ENCODE measurements around the gene ANKRD49.
A peak's percentile ranks its signal among the peaks of the same experiment; 100 is the strongest.

Gene ANKRD49

DNA sequence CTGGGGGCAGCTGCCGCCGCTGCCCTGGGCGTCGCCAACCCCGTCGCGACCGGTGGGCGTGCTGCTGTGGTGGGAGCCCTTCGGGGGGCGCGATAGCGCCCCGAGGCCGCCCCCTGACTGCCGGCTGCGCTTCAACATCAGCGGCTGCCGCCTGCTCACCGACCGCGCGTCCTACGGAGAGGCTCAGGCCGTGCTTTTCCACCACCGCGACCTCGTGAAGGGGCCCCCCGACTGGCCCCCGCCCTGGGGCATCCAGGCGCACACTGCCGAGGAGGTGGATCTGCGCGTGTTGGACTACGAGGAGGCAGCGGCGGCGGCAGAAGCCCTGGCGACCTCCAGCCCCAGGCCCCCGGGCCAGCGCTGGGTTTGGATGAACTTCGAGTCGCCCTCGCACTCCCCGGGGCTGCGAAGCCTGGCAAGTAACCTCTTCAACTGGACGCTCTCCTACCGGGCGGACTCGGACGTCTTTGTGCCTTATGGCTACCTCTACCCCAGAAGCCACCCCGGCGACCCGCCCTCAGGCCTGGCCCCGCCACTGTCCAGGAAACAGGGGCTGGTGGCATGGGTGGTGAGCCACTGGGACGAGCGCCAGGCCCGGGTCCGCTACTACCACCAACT lies 51.0 kb downstream of the ANKRD49 start:
- H3K4me3 ChIP-seq (ENCODE audit: low read depth, low read length) = peak overlapping the region; percentile 95
- TF ChIP-seq POLR2A (IDR thresholded peaks at IDR 0.05; ENCODE audit: extremely low read depth, insufficient read length) = no peak
- TF ChIP-seq MYC (IDR thresholded peaks at IDR 0.05; ENCODE audit: low read depth, low read length) = 0 out of 2 replicates have a peak, but pooled peaks have one; percentile 38
- DNase-seq (ENCODE audit: low read depth) = peak; percentile 72

DNA sequence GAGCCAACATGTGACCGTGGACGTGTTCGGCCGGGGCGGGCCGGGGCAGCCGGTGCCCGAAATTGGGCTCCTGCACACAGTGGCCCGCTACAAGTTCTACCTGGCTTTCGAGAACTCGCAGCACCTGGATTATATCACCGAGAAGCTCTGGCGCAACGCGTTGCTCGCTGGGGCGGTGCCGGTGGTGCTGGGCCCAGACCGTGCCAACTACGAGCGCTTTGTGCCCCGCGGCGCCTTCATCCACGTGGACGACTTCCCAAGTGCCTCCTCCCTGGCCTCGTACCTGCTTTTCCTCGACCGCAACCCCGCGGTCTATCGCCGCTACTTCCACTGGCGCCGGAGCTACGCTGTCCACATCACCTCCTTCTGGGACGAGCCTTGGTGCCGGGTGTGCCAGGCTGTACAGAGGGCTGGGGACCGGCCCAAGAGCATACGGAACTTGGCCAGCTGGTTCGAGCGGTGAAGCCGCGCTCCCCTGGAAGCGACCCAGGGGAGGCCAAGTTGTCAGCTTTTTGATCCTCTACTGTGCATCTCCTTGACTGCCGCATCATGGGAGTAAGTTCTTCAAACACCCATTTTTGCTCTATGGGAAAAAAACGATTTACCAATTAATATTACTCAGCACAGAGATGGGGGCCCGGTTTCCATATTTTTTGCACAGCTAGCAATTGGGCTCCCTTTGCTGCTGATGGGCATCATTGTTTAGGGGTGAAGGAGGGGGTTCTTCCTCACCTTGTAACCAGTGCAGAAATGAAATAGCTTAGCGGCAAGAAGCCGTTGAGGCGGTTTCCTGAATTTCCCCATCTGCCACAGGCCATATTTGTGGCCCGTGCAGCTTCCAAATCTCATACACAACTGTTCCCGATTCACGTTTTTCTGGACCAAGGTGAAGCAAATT lies 51.7 kb downstream of the ANKRD49 start:
- H3K4me3 ChIP-seq (ENCODE audit: low read depth, low read length) = peak overlapping the region; percentile 95
- DNase-seq (ENCODE audit: low read depth) = peak; percentile 74

DNA sequence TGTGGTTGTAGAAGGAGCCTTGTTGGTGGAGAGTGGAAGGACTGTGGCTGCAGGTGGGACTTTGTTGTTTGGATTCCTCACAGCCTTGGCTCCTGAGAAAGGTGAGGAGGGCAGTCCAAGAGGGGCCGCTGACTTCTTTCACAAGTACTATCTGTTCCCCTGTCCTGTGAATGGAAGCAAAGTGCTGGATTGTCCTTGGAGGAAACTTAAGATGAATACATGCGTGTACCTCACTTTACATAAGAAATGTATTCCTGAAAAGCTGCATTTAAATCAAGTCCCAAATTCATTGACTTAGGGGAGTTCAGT lies 52.3 kb downstream of the ANKRD49 start:
- DNase-seq (ENCODE audit: low read depth) = no peak
- H3K4me3 ChIP-seq (ENCODE audit: low read depth, low read length) = peak overlapping the region; percentile 95
- TF ChIP-seq, protein P1, sequence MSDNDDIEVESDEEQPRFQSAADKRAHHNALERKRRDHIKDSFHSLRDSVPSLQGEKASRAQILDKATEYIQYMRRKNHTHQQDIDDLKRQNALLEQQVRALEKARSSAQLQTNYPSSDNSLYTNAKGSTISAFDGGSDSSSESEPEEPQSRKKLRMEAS (IDR thresholded peaks at IDR 0.05; ENCODE audit: low read depth, low read length) = no peak
- TF ChIP-seq, protein P2, sequence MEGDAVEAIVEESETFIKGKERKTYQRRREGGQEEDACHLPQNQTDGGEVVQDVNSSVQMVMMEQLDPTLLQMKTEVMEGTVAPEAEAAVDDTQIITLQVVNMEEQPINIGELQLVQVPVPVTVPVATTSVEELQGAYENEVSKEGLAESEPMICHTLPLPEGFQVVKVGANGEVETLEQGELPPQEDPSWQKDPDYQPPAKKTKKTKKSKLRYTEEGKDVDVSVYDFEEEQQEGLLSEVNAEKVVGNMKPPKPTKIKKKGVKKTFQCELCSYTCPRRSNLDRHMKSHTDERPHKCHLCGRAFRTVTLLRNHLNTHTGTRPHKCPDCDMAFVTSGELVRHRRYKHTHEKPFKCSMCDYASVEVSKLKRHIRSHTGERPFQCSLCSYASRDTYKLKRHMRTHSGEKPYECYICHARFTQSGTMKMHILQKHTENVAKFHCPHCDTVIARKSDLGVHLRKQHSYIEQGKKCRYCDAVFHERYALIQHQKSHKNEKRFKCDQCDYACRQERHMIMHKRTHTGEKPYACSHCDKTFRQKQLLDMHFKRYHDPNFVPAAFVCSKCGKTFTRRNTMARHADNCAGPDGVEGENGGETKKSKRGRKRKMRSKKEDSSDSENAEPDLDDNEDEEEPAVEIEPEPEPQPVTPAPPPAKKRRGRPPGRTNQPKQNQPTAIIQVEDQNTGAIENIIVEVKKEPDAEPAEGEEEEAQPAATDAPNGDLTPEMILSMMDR (IDR thresholded peaks at IDR 0.05; ENCODE audit: low read depth, low read length) = no peak
- TF ChIP-seq MYC (IDR thresholded peaks at IDR 0.05; ENCODE audit: low read depth, low read length) (no peak), POLR2A (IDR thresholded peaks at IDR 0.05; ENCODE audit: extremely low read depth, insufficient read length) (no peak)

More for the DNA sequence above, 51.7 kb downstream of the ANKRD49 start:
- TF ChIP-seq, protein P1 (IDR thresholded peaks at IDR 0.05; ENCODE audit: low read depth, low read length) = peak; percentile 71
- TF ChIP-seq, protein P2 (IDR thresholded peaks at IDR 0.05; ENCODE audit: low read depth, low read length) = no peak
- no peak for TF ChIP-seq POLR2A (IDR thresholded peaks at IDR 0.05; ENCODE audit: extremely low read depth, insufficient read length)
- TF ChIP-seq MYC (IDR thresholded peaks at IDR 0.05; ENCODE audit: low read depth, low read length) = peak; percentile 79

DNA sequence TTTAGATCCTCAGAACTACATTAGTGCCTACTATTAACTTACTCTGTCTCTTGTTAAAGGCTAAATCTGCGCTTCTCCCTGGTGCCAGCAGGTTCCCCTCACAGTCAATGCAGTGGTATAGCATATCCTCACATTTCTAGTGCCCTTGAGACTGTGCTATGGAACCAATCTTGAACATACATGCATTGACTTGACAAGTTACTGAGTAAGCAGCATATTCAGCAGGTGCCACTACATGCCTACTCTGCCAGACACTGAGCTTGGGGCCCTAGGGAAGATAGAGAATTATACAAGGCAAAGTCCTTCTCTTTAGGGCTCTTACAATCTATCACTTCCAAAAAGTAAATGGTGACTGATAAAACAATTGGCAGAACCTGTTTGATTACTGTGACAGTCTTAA lies 53.1 kb downstream of the ANKRD49 start:
- TF ChIP-seq, protein P2 (IDR thresholded peaks at IDR 0.05; ENCODE audit: low read depth, low read length) = no peak
- no peak for TF ChIP-seq POLR2A (IDR thresholded peaks at IDR 0.05; ENCODE audit: extremely low read depth, insufficient read length)
- TF ChIP-seq MYC (IDR thresholded peaks at IDR 0.05; ENCODE audit: low read depth, low read length) = no peak
- TF ChIP-seq, protein P1 (IDR thresholded peaks at IDR 0.05; ENCODE audit: low read depth, low read length) = peak; percentile 35; the same call in 1 of the 2 replicates
- DNase-seq (ENCODE audit: low read depth) = peak; percentile 70
- peak overlapping the region; percentile 95 for H3K4me3 ChIP-seq (ENCODE audit: low read depth, low read length)

DNA sequence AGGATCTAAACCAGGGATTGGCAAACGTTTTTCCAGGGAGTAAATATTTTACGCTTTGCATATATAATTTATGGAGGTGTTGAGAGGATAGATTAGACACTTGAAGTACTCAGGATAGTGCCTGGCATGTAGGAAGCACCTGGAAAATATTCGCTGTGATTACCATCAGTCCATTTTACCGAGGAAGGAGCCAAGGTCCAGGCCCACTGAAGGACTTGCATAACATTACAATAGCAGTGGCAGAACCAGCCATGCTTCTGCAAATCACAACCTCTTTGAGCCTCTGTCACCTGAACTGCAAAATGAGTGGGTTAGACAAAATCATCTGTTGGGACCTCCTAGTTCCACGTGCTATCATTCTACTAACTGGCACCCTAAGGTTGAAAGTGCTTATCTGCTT lies 55.4 kb downstream of the ANKRD49 start:
- peak overlapping the region; percentile 95 for H3K4me3 ChIP-seq (ENCODE audit: low read depth, low read length)
- DNase-seq (ENCODE audit: low read depth) = peak; percentile 28
- no peak for TF ChIP-seq POLR2A (IDR thresholded peaks at IDR 0.05; ENCODE audit: extremely low read depth, insufficient read length)
- TF ChIP-seq, protein P1 (IDR thresholded peaks at IDR 0.05; ENCODE audit: low read depth, low read length) = peak; percentile 43; the same call in 1 of the 2 replicates
